DOHH2 (cell line): Measurements from ENCODE around the gene FAM81A.

Experiments used
- H3F3A ChIP-seq: fragments of 200-600 bp; sonication (generic), shearing (Covaris generic); 2 replicates; pipeline ENCODE4 v1.6.0; 2016; ENCODE audit warnings: antibody characterized with exemption, mild to moderate bottlenecking; ENCODE audit not compliant: control insufficient read depth, insufficient read depth
- H3K27ac ChIP-seq: fragments of 200-600 bp; sonication (generic); 2 replicates; pipeline ENCODE4 v1.5.1; 2014; ENCODE audit warnings: low read depth, mild to moderate bottlenecking, low read length, moderate library complexity
- H3K27me3 ChIP-seq: fragments of 200-600 bp; sonication (generic); 2 replicates; pipeline ENCODE4 v1.6.1; 2014; ENCODE audit warnings: mild to moderate bottlenecking, low read length, mixed read lengths; ENCODE audit not compliant: control insufficient read depth
- H3K36me3 ChIP-seq: fragments of 200-600 bp; sonication (generic); 2 replicates; pipeline ENCODE4 v1.6.1; 2014; ENCODE audit warnings: mild to moderate bottlenecking, low read length, moderate library complexity, mixed read lengths; ENCODE audit not compliant: control insufficient read depth
- H3K4me1 ChIP-seq: fragments of 200-600 bp; sonication (generic); 2 replicates; pipeline ENCODE4 v1.6.1; 2014; ENCODE audit warnings: mild to moderate bottlenecking, low read length, mixed read lengths; ENCODE audit not compliant: control insufficient read depth
- H3K4me2 ChIP-seq: fragments of 200-600 bp; sonication (generic); 2 replicates; pipeline ENCODE4 v1.6.0; 2014; ENCODE audit warnings: mild to moderate bottlenecking, low read length, moderate library complexity
- H3K4me3 ChIP-seq: fragments of 200-600 bp; sonication (generic); 2 replicates; pipeline ENCODE4 v1.5.1; 2014; ENCODE audit warnings: mild to moderate bottlenecking, low read length, mixed read lengths
- H3K79me2 ChIP-seq: fragments of 200-600 bp; sonication (generic); 2 replicates; pipeline ENCODE4 v1.6.1; 2014; ENCODE audit warnings: mild to moderate bottlenecking, low read length, mixed read lengths; ENCODE audit not compliant: control insufficient read depth
- H3K9me2 ChIP-seq: fragments of 200-600 bp; sonication (generic); replicated peaks from 2 replicates; pipeline ENCODE4 v1.6.1; 2014; ENCODE audit warnings: mild to moderate bottlenecking, low read length, mixed read lengths; ENCODE audit not compliant: control insufficient read depth
- H3K9me3 ChIP-seq: fragments of 200-600 bp; sonication (generic); 2 replicates; pipeline ENCODE4 v1.6.1; 2014; ENCODE audit warnings: antibody characterized with exemption, low read length, mixed read lengths; ENCODE audit not compliant: control insufficient read depth, insufficient read depth
- H4K20me1 ChIP-seq: fragments of 200-600 bp; sonication (generic); 2 replicates; pipeline ENCODE4 v1.6.0; 2014; ENCODE audit warnings: low read depth, mild to moderate bottlenecking, antibody characterized with exemption, low read length, moderate library complexity; ENCODE audit not compliant: control insufficient read depth, insufficient read depth
- EZH2phosphoT487 ChIP-seq: fragments of 200-600 bp; sonication (generic); IDR thresholded peaks from 2 replicates; pipeline ENCODE4 v1.6.1; 2017; ENCODE audit warnings: borderline replicate concordance, mild to moderate bottlenecking, antibody characterized with exemption, low read length, moderate library complexity, mixed read lengths
- TF ChIP-seq, protein P1 (sequence below): fragments of 200-600 bp; sonication (generic); IDR thresholded peaks from one replicate; pipeline ENCODE4 v1.5.1; 2014; ENCODE audit warnings: antibody characterized with exemption, mild to moderate bottlenecking, low read depth, low read length; ENCODE audit not compliant: poor library complexity, severe bottlenecking

The FAM81A gene

DNA sequence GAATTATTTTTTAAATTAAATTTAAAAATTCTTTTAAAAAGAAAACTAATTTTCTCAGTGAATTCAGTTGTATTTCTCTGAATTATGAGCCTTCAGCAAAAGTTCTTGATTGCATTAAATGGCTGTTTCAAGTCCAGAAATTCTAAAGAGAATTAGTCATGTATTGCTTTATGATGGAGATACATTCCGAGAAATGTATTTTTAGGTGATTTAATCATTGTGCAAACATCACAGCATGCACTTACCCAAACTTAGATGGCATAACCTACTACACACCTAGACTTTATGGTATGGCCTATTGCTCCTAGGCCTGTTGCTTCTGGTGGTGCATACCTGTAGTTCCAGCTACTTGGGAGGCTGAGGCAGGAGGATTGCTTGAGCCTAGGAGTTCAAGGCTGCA, 129.3 kb downstream of the FAM81A start:
- no peaks in the 10 kb centered on the region for H3F3A ChIP-seq
- no peak overlapping the region for H3K4me2 ChIP-seq
- H3K79me2 ChIP-seq, result no peaks in the 10 kb centered on the region
- no peaks in the 10 kb centered on the region for H3K36me3 ChIP-seq
- H3K27me3 ChIP-seq, result peaks cover 3% of the 10 kb centered on the region; the same call in 1 of the 2 replicates
- no peak overlapping the region for H3K4me3 ChIP-seq
- no peaks in the 10 kb centered on the region for H3K9me3 ChIP-seq
- no peaks in the 10 kb centered on the region for H3K9me2 ChIP-seq
- H4K20me1 ChIP-seq, result no peaks in the 10 kb centered on the region
- no peaks in the 10 kb centered on the region for H3K4me1 ChIP-seq
- TF ChIP-seq, protein P1, sequence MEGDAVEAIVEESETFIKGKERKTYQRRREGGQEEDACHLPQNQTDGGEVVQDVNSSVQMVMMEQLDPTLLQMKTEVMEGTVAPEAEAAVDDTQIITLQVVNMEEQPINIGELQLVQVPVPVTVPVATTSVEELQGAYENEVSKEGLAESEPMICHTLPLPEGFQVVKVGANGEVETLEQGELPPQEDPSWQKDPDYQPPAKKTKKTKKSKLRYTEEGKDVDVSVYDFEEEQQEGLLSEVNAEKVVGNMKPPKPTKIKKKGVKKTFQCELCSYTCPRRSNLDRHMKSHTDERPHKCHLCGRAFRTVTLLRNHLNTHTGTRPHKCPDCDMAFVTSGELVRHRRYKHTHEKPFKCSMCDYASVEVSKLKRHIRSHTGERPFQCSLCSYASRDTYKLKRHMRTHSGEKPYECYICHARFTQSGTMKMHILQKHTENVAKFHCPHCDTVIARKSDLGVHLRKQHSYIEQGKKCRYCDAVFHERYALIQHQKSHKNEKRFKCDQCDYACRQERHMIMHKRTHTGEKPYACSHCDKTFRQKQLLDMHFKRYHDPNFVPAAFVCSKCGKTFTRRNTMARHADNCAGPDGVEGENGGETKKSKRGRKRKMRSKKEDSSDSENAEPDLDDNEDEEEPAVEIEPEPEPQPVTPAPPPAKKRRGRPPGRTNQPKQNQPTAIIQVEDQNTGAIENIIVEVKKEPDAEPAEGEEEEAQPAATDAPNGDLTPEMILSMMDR, result no peak
- no peak for TF ChIP-seq EZH2phosphoT487
- H3K27ac ChIP-seq, result no peak overlapping the region

DNA sequence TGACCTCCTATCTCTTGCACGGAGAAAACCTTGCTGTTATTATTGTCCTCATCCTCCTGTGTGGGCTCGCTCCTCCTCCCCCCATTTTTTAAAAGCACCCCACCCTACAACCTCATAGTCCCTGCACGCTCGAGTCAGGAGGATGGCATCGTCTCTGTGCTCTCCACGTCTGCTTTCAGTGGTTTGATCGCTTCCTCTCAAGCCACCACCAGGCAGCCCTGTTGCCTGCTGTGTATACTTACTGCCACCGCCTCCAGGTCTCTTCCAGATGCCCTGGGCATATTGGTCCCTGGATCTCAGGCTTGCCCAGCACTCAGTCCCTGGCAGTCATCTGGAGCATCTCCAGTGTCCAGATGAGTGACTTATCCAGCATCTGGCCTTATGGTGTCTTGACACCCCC, 131.5 kb downstream of the FAM81A start:
- Histone ChIP-seq H3K9me3 (no peaks in the 10 kb centered on the region), H3K79me2 (no peaks in the 10 kb centered on the region), H3K27ac (no peak overlapping the region), H3K4me1 (no peaks in the 10 kb centered on the region), H3F3A (no peaks in the 10 kb centered on the region), H3K9me2 (no peaks in the 10 kb centered on the region), H3K27me3 (no peaks in the 10 kb centered on the region), H3K4me2 (no peak overlapping the region), H4K20me1 (no peaks in the 10 kb centered on the region), H3K4me3 (no peak overlapping the region), H3K36me3 (no peaks in the 10 kb centered on the region)
- TF ChIP-seq EZH2phosphoT487, result no peak
- TF ChIP-seq, protein P1, result no peak

GRCh38 chr15:59570315-59570714, 132.3 kb downstream of the FAM81A start:
- Histone ChIP-seq H3K27me3 (no peaks in the 10 kb centered on the region), H3K36me3 (no peaks in the 10 kb centered on the region), H3K27ac (no peak overlapping the region), H3F3A (no peaks in the 10 kb centered on the region), H3K4me2 (no peak overlapping the region), H3K4me1 (no peaks in the 10 kb centered on the region), H3K79me2 (no peaks in the 10 kb centered on the region), H4K20me1 (no peaks in the 10 kb centered on the region), H3K9me3 (no peaks in the 10 kb centered on the region), H3K9me2 (no peaks in the 10 kb centered on the region), H3K4me3 (no peak overlapping the region)
- TF ChIP-seq, protein P1, result no peak

GRCh38 chr15:59571606-59572005, 133.6 kb downstream of the FAM81A start:
- Histone ChIP-seq H3F3A (no peaks in the 10 kb centered on the region), H3K27ac (no peak overlapping the region), H3K4me2 (no peak overlapping the region), H3K79me2 (no peaks in the 10 kb centered on the region), H3K4me1 (no peaks in the 10 kb centered on the region), H3K36me3 (no peaks in the 10 kb centered on the region), H3K27me3 (no peaks in the 10 kb centered on the region), H3K4me3 (no peak overlapping the region), H4K20me1 (no peaks in the 10 kb centered on the region), H3K9me2 (no peaks in the 10 kb centered on the region), H3K9me3 (no peaks in the 10 kb centered on the region)
- TF ChIP-seq, protein P1, result no peak
- no peak for TF ChIP-seq EZH2phosphoT487
